Natural killer cell (primary cell): ENCODE measurements around the gene ATG2A. TPM values are rescaled to one million over a fixed set of nuclear protein-coding genes. Genes with fewer than 3 reads are reported as not detected.
A peak's percentile ranks its signal among the peaks of the same experiment; 100 is the strongest.

Experiments used
- ATAC-seq, 3 donors: fragments of 150-1000 bp in 2 of 3; fragments of 200-7000 bp in 1 of 3; cut with Tn5 transposase; 1 replicate in 1 of 3; 2 replicates in 2 of 3; pipeline ENCODE4 v1.10.0; 2021; ENCODE audit warnings: mild to moderate bottlenecking in 2 of 3, moderate library complexity in 2 of 3
- DNase-seq, 2 donors: peaks; one replicate each; pipeline versions ENCODE4 v3.0.0 to v3.0.0-alpha.2; 2013 to 2021; ENCODE audit warnings: mixed read lengths in 1 of 2
- H3K27ac ChIP-seq: one replicate; pipeline ENCODE4 v1.5.1; 2013; ENCODE audit warnings: mild to moderate bottlenecking, low read length
- H3K27me3 ChIP-seq: one replicate; pipeline ENCODE4 v1.6.1; 2013; ENCODE audit warnings: low read length; ENCODE audit not compliant: control insufficient read depth, insufficient read depth
- H3K36me3 ChIP-seq: one replicate; pipeline ENCODE4 v1.6.1; 2013; ENCODE audit warnings: low read length; ENCODE audit not compliant: control insufficient read depth, insufficient read depth
- H3K4me1 ChIP-seq: one replicate; pipeline ENCODE4 v1.6.1; 2013; ENCODE audit warnings: low read length; ENCODE audit not compliant: control insufficient read depth, insufficient read depth
- H3K4me3 ChIP-seq: one replicate; pipeline ENCODE4 v1.5.1; 2013; ENCODE audit warnings: low read length
- H3K9me3 ChIP-seq: one replicate; pipeline ENCODE4 v1.6.1; 2013; ENCODE audit warnings: low read length; ENCODE audit not compliant: control insufficient read depth, insufficient read depth
- H3K27ac Mint-ChIP-seq, 2 donors: one replicate each; pipeline ENCODE4 v1.8.0; 2022; ENCODE audit warnings: mild to moderate bottlenecking in 2 of 2, mixed read lengths in 2 of 2, moderate library complexity in 1 of 2
- H3K27me3 Mint-ChIP-seq, 2 donors: one replicate each; pipeline ENCODE4 v1.8.0; 2022; ENCODE audit warnings: low read depth in 2 of 2, mixed read lengths in 2 of 2
- H3K36me3 Mint-ChIP-seq: one replicate; pipeline ENCODE4 v1.8.0; 2022; ENCODE audit warnings: mixed read lengths
- H3K4me1 Mint-ChIP-seq, 2 donors: one replicate each; pipeline ENCODE4 v1.8.0; 2022; ENCODE audit warnings: mixed read lengths in 2 of 2
- H3K4me3 Mint-ChIP-seq: one replicate; pipeline ENCODE4 v1.8.0; 2022; ENCODE audit warnings: mild to moderate bottlenecking, moderate library complexity, mixed read lengths
- H3K9me3 Mint-ChIP-seq, 2 donors: one replicate each; pipeline ENCODE4 v1.8.0; 2022; ENCODE audit warnings: mixed read lengths in 2 of 2
- CTCF ChIP-seq: fragments of 200-600 bp; IDR thresholded peaks from one replicate; pipeline ENCODE4 v1.8.0; 2022; ENCODE audit warnings: antibody characterized with exemption
- WGBS: methylation state at CpG from one replicate; pipeline ENCODE4 v1.1.7; 2013; ENCODE audit warnings: missing lambda C conversion rate; ENCODE audit not compliant: insufficient coverage; 5-methylcytosine and 5-hydroxymethylcytosine counted together
- intact Hi-C: fragments of 100-400 bp; cut with micrococcal nuclease; formaldehyde crosslinking; loops from one replicate; pipeline ENCODE4 v1.14.2; 2022
- total RNA-seq, 4 donors: library from RNA; stranded (reverse); fragments of 120-200 nt in 1 of 4; gene quantifications; one replicate each; pipeline versions ENCODE4 v1.2.3 to v1.2.4, GENCODE V29; 2013 to 2022

Gene ATG2A
- total RNA-seq, 3 donors from 2014 or later (not counting 1 experiment from before 2014, with no cell fraction given), result 165 to 321 (median 259) TPM

GRCh38 chr11:64923944-64924909 is 7.2 kb upstream of the ATG2A start, which contains the start of gene PPP2R5B:
Gene PPP2R5B (plus strand): TSS chr11:64924689. CDS start chr11:64925735, 1,046 bp downstream.
- Mint-ChIP-seq H3K27ac (peak within 1 kb of the TSS; percentile 95 to 99), H3K36me3 (no peaks in the 10 kb centered on the region), H3K4me3 (peak within 1 kb of the TSS; percentile 97), H3K4me1 (peaks cover 5 to 23% of the 10 kb centered on the region in 2 donors), H3K9me3 (no peaks in the 10 kb centered on the region), H3K27me3 (no peaks in the 10 kb centered on the region)
- peaks cover 2% of the 10 kb centered on the region for H3K36me3 ChIP-seq
- ATAC-seq (peak; percentile 91 to 97 (median 91)), DNase-seq (peak; percentile 83 to 93)
- WGBS, result 2% methylated on average over 47 of the region's 47 CpGs
- peaks cover 25% of the 10 kb centered on the region for H3K4me1 ChIP-seq
- intact Hi-C loops, result no loop called here
- peak within 1 kb of the TSS; percentile 80 for H3K27ac ChIP-seq
- H3K4me3 ChIP-seq, result peak within 1 kb of the TSS; percentile 53
- TF ChIP-seq CTCF, result no peak
- H3K9me3 ChIP-seq, result no peaks in the 10 kb centered on the region
- H3K27me3 ChIP-seq, result no peaks in the 10 kb centered on the region

GRCh38 chr11:64923151-64923661 is 6.2 kb upstream of the ATG2A start:
- peak overlapping the region in 1 of 2 donors; percentile 99 for H3K27ac Mint-ChIP-seq
- Histone ChIP-seq H3K9me3 (no peaks in the 10 kb centered on the region), H3K4me1 (peaks cover 26% of the 10 kb centered on the region), H3K36me3 (no peaks in the 10 kb centered on the region), H3K27ac (no peak overlapping the region), H3K4me3 (no peak overlapping the region), H3K27me3 (no peaks in the 10 kb centered on the region)
- TF ChIP-seq CTCF, result no peak
- DNase-seq (no peak), ATAC-seq (no peak)
- over 99% methylated on average over 11 of the region's 11 CpGs for WGBS
- no peaks in the 10 kb centered on the region for H3K9me3 Mint-ChIP-seq
- H3K4me1 Mint-ChIP-seq, result peaks cover 5 to 23% of the 10 kb centered on the region in 2 donors
- H3K36me3 Mint-ChIP-seq, result no peaks in the 10 kb centered on the region
- no peaks in the 10 kb centered on the region for H3K27me3 Mint-ChIP-seq
- no peak overlapping the region for H3K4me3 Mint-ChIP-seq
- intact Hi-C loops, result no loop called here

DNA sequence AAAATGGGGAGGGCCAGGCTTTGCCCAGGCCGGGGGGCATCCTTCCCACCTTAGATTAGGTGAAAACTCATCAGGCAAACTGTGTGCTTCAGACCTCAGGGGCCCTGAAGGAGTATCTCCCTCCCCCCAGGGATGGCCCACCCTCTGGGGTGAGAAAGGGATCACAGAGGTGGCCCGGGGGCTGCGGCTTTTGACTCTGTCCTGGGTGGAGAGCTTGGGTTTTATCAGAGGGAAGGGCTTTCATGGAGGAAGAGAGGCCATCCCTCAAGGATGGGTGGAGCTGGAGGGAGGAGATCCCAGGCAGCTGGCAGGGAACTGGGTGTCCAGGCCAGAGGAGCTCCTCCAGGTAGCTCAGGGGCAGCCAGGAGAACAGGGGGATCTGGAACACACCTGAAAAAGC is 4.4 kb upstream of the ATG2A start:
- no peak for ATAC-seq
- H3K36me3 ChIP-seq, result no peaks in the 10 kb centered on the region

More for the DNA sequence above, 4.4 kb upstream of the ATG2A start:
- Mint-ChIP-seq H3K27ac (no peak overlapping the region), H3K36me3 (no peaks in the 10 kb centered on the region), H3K4me1 (peaks cover 14 to 36% of the 10 kb centered on the region in 2 donors), H3K4me3 (no peak overlapping the region), H3K9me3 (no peaks in the 10 kb centered on the region), H3K27me3 (no peaks in the 10 kb centered on the region)
- intact Hi-C loops, result no loop called here
- WGBS, result 95% methylated on average over 2 of the region's 3 CpGs
- no peak for TF ChIP-seq CTCF
- Histone ChIP-seq H3K27me3 (no peaks in the 10 kb centered on the region), H3K4me1 (peaks cover 40% of the 10 kb centered on the region), H3K27ac (no peak overlapping the region), H3K4me3 (no peak overlapping the region), H3K9me3 (no peaks in the 10 kb centered on the region)
- no peak for DNase-seq
